HepG2 (cell line): Measurements from ENCODE around the gene ASTN2. TPM values are rescaled to one million over a fixed set of nuclear protein-coding genes. Genes with fewer than 3 reads are reported as not detected.

ENCODE experiments used
- ATAC-seq: fragments of 200-7000 bp; cut with Tn5 transposase; 3 replicates; pipeline ENCODE4 v1.9.1; 2020; ENCODE audit warnings: mild to moderate bottlenecking, moderate library complexity
- BruUV-seq: library from RNA; stranded (reverse); fragments of 400-500 nt; replicated peaks from 2 replicates; lab custom pipeline; 2021; lab: Mats Ljungman, UMichigan
- CTCF ChIA-PET: fragments of 300-600 bp; formaldehyde crosslinking; extraction: SDS; loops from one replicate; lab custom pipeline; 2021; ENCODE audit warnings: low total read pairs, inconsistent platforms, low intra/inter-chr PET ratio; lab: Yijun Ruan, JAX
- POLR2A ChIA-PET: fragments of 350-600 bp; sonication (Branson Sonifier 250); formaldehyde crosslinking; loops from one replicate; lab custom pipeline; 2020; ENCODE audit warnings: antibody characterized with exemption, inconsistent platforms; lab: Yijun Ruan, JAX
- DNase-seq: peaks from one replicate; pipeline ENCODE4 v3.0.0-alpha.2; 2015; ENCODE audit warnings: low spot score
- FAIRE-seq: peaks from 3 replicates; lab custom pipeline; 2011; peaks lifted over from hg19 to GRCh38; lab: Jason Lieb, UNC
- H2AFZ ChIP-seq: one replicate; pipeline ENCODE4 v1.6.1; 2011; ENCODE audit warnings: low read length, inconsistent platforms
- H3K27ac ChIP-seq: fragments of 300-600 bp; 3 replicates; pipeline ENCODE4 v1.8.0; 2011; ENCODE audit warnings: mixed run types, mild to moderate bottlenecking, mixed read lengths, low read length, inconsistent platforms; ENCODE audit not compliant: insufficient read depth; ENCODE audit errors: extremely low read length
- H3K27me3 ChIP-seq, 2 experiments: fragments of 200-600 bp in 1 of 2; 2 replicates in 1 of 2; 3 replicates in 1 of 2; pipeline versions ENCODE4 v1.6.0 to v1.8.0; 2011; ENCODE audit warnings: low read length in 2 of 2, mild to moderate bottlenecking in 2 of 2, moderate library complexity in 2 of 2, inconsistent platforms in 1 of 2; ENCODE audit not compliant: insufficient read depth in 2 of 2, control insufficient read depth in 1 of 2
- H3K36me3 ChIP-seq, 2 experiments: fragments of 200-600 bp in 1 of 2; replicated peaks in 1 of 2; 2 replicates in 1 of 2; 3 replicates in 1 of 2; pipeline versions ENCODE4 v1.5.1 to v1.8.0; 2011; ENCODE audit warnings: low read length in 2 of 2, inconsistent platforms in 1 of 2; ENCODE audit not compliant: insufficient read depth in 2 of 2, control insufficient read depth in 1 of 2
- H3K4me1 ChIP-seq: 2 replicates; pipeline ENCODE4 v1.5.1; 2012; ENCODE audit warnings: low read length, inconsistent platforms; ENCODE audit not compliant: insufficient read depth
- H3K4me2 ChIP-seq: 2 replicates; pipeline ENCODE4 v1.6.0; 2011; ENCODE audit warnings: low read depth, low read length, inconsistent platforms
- H3K4me3 ChIP-seq, 3 experiments: fragments of 200-600 bp in 1 of 3; sonication (generic), shearing (Covaris generic) in 1 of 3; replicated peaks in 1 of 3; 2 replicates each; pipeline ENCODE4 v1.5.1; 2011 to 2016; ENCODE audit warnings: low read length in 3 of 3, inconsistent platforms in 2 of 3, low read depth in 2 of 3, mild to moderate bottlenecking in 2 of 3, control low read depth in 1 of 3, mixed read lengths in 1 of 3; ENCODE audit not compliant: insufficient read depth in 1 of 3
- H3K79me2 ChIP-seq: one replicate; pipeline ENCODE4 v1.6.1; 2011; ENCODE audit warnings: low read length, inconsistent platforms; ENCODE audit not compliant: insufficient read depth
- H3K9ac ChIP-seq: 2 replicates; pipeline ENCODE4 v1.6.0; 2011; ENCODE audit warnings: mild to moderate bottlenecking, low read depth, low read length, inconsistent platforms; ENCODE audit not compliant: insufficient read depth
- H3K9me3 ChIP-seq: 2 replicates; pipeline ENCODE4 v1.5.1; 2012; ENCODE audit warnings: mild to moderate bottlenecking, low read length
- H4K20me1 ChIP-seq: 2 replicates; pipeline ENCODE4 v1.6.0; 2011; ENCODE audit warnings: inconsistent platforms, mild to moderate bottlenecking, low read length, moderate library complexity; ENCODE audit not compliant: insufficient read depth
- ETV6 ChIP-seq: sonication (generic); formaldehyde crosslinking; conservative IDR thresholded peaks from 2 replicates; pipeline ENCODE4 v1.4.0; 2020; ENCODE audit warnings: missing genetic modification reagents
- NRL ChIP-seq: sonication (generic); formaldehyde crosslinking; IDR thresholded peaks from 2 replicates; pipeline ENCODE4 v1.5.0; 2020; ENCODE audit warnings: missing genetic modification reagents, mild to moderate bottlenecking, moderate library complexity, borderline replicate concordance
- PPARG ChIP-seq: conservative IDR thresholded peaks from 2 replicates; pipeline ENCODE4 v1.6.1; 2016; ENCODE audit warnings: missing biosample characterization, missing genetic modification reagents
- STAG1 ChIP-seq: sonication (generic); formaldehyde crosslinking; IDR thresholded peaks from 2 replicates; pipeline ENCODE4 v1.4.0; 2020; ENCODE audit warnings: missing genetic modification reagents
- TBX3 ChIP-seq: fragments of 450-650 bp; IDR thresholded peaks from 2 replicates; pipeline ENCODE4 v1.6.1; 2017; ENCODE audit warnings: antibody characterized with exemption, mild to moderate bottlenecking, inconsistent platforms, borderline replicate concordance
- ZBTB42 ChIP-seq: sonication (generic); formaldehyde crosslinking; IDR thresholded peaks from 2 replicates; pipeline ENCODE4 v1.5.0; 2020; ENCODE audit warnings: mild to moderate bottlenecking, missing genetic modification reagents
- ZNF121 ChIP-seq: sonication (generic); formaldehyde crosslinking; IDR thresholded peaks from 2 replicates; pipeline ENCODE4 v1.5.0; 2020; ENCODE audit warnings: mild to moderate bottlenecking, missing genetic modification reagents
- ZNF33A ChIP-seq: sonication (generic); formaldehyde crosslinking; IDR thresholded peaks from 2 replicates; pipeline ENCODE4 v1.5.1; 2020; ENCODE audit warnings: missing genetic modification reagents, mild to moderate bottlenecking, moderate library complexity, borderline replicate concordance
- ZNF670 ChIP-seq: sonication (generic); formaldehyde crosslinking; IDR thresholded peaks from 2 replicates; pipeline ENCODE4 v1.8.0; 2022; ENCODE audit warnings: mild to moderate bottlenecking, missing genetic modification reagents, borderline replicate concordance
- WGBS: methylation state at CpG from one replicate; pipeline ENCODE4 v1.1.6; 2017; ENCODE audit warnings: low lambda C conversion rate; 5-methylcytosine and 5-hydroxymethylcytosine counted together
- in situ Hi-C: cut with HindIII; loops from 2 replicates; pipeline ENCODE4 v1.10.0; 2017; ENCODE audit warnings: low pct_unique_long_range_greater_than_20kb; ENCODE audit not compliant: extremely low pct_ligation_motif_present
- intact Hi-C: fragments of 100-400 bp; cut with micrococcal nuclease; formaldehyde crosslinking; loops from one replicate; pipeline ENCODE4 v1.10.0; 2022; ENCODE audit not compliant: unreplicated experiment
- polyA plus RNA-seq, 8 experiments: library from polyadenylated mRNA; depleted of rRNA in 3 of 8; stranded (reverse) in 7 of 8; unstranded in 1 of 8; fragments of >200 nt; fragmentation: Illumina TruSeq in 4 of 8; extraction: Trizol in 4 of 8; gene quantifications; 2 replicates each; pipeline versions ENCODE4 v1.2.1 to v1.2.3, GENCODE V29; 2011 to 2016; ENCODE audit warnings: low read depth in 4 of 8, missing spikeins in 1 of 8, mixed read lengths in 1 of 8; ENCODE audit not compliant: insufficient read depth in 1 of 8
- total RNA-seq, 5 experiments: library from RNA; depleted of rRNA; stranded (reverse); fragments of >200 nt; fragmentation: Illumina TruSeq; extraction: Trizol; gene quantifications; 2 replicates each; pipeline ENCODE4 v1.2.3, GENCODE V29; 2016; ENCODE audit warnings: low read depth in 1 of 5
- TF ChIP-seq, protein P1 (sequence below): IDR thresholded peaks from 2 replicates; pipeline ENCODE4 v1.6.1; 2016; ENCODE audit warnings: mild to moderate bottlenecking
- TF ChIP-seq, protein P2 (sequence below): sonication (generic); formaldehyde crosslinking; conservative IDR thresholded peaks from 2 replicates; pipeline ENCODE4 v1.5.0; 2020; ENCODE audit warnings: missing genetic modification reagents
- TF ChIP-seq, protein P3 (sequence below): sonication (generic); formaldehyde crosslinking; IDR thresholded peaks from 2 replicates; pipeline ENCODE4 v1.4.0; 2020; ENCODE audit warnings: missing genetic modification reagents, borderline replicate concordance
- TF ChIP-seq, protein P4 (sequence below): sonication (generic); formaldehyde crosslinking; IDR thresholded peaks from 2 replicates; pipeline ENCODE4 v1.4.0; 2020; ENCODE audit warnings: missing genetic modification reagents

The ASTN2 gene
- total and polyA plus RNA-seq, 2 of the 13 experiments (the other 11 are each of a cell fraction or from before 2014, with no cell fraction given), result 5.2 to 13.5 TPM

DNA sequence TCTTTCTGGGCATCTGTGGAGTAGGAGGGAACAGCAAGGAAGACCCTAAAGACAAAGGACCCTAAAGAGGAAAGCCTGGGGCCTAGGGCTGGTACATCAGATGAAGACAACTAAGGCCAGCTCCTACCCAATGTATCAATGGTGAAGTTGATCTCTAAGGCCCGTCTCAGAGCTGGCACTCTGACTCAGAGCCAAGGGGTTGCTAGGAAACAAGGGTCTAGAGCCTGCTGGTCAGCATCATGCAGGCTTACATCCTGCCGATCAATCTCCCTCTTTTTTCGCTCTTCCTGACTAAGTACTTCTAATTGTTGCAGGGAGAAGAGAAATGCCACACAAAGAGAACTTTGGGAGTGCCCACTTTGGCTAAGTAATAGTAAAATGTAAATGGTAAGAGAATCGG, 701.6 kb downstream of the ASTN2 start (continued):
- TF ChIP-seq, protein P1, sequence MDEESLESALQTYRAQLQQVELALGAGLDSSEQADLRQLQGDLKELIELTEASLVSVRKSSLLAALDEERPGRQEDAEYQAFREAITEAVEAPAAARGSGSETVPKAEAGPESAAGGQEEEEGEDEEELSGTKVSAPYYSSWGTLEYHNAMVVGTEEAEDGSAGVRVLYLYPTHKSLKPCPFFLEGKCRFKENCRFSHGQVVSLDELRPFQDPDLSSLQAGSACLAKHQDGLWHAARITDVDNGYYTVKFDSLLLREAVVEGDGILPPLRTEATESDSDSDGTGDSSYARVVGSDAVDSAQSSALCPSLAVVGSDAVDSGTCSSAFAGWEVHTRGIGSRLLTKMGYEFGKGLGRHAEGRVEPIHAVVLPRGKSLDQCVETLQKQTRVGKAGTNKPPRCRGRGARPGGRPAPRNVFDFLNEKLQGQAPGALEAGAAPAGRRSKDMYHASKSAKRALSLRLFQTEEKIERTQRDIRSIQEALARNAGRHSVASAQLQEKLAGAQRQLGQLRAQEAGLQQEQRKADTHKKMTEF (CRISPR knock-in tag), result no peak

DNA sequence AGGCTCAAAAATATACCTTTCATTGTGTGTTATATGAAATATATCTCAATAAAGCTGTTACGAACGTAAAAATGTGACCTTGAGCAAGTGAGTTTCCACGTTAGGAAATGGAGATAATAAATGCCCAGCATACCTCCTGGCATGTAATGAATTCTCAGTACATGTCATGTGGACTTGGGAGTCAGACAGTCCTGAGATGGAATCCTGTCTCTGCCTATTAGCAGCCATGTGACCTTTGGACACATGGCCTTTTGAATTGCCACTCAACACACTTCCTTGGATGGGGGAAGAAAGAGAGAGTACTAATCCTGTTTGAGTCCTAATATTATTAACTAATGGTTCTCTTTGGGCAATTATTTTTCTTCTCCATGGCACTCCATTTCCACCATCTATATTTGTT, 702.1 kb downstream of the ASTN2 start:
- H3K36me3 ChIP-seq, result no peaks in the 10 kb centered on the region
- no peak for DNase-seq
- in situ Hi-C loops, result no loop called here
- no peaks in the 10 kb centered on the region for H3K27me3 ChIP-seq
- H3K4me1 ChIP-seq, result no peaks in the 10 kb centered on the region
- no peak for TF ChIP-seq STAG1 (CRISPR knock-in tag)
- TF ChIP-seq, protein P2, sequence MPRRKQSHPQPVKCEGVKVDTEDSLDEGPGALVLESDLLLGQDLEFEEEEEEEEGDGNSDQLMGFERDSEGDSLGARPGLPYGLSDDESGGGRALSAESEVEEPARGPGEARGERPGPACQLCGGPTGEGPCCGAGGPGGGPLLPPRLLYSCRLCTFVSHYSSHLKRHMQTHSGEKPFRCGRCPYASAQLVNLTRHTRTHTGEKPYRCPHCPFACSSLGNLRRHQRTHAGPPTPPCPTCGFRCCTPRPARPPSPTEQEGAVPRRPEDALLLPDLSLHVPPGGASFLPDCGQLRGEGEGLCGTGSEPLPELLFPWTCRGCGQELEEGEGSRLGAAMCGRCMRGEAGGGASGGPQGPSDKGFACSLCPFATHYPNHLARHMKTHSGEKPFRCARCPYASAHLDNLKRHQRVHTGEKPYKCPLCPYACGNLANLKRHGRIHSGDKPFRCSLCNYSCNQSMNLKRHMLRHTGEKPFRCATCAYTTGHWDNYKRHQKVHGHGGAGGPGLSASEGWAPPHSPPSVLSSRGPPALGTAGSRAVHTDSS (CRISPR knock-in tag), result no peak
- TF ChIP-seq, protein P3, sequence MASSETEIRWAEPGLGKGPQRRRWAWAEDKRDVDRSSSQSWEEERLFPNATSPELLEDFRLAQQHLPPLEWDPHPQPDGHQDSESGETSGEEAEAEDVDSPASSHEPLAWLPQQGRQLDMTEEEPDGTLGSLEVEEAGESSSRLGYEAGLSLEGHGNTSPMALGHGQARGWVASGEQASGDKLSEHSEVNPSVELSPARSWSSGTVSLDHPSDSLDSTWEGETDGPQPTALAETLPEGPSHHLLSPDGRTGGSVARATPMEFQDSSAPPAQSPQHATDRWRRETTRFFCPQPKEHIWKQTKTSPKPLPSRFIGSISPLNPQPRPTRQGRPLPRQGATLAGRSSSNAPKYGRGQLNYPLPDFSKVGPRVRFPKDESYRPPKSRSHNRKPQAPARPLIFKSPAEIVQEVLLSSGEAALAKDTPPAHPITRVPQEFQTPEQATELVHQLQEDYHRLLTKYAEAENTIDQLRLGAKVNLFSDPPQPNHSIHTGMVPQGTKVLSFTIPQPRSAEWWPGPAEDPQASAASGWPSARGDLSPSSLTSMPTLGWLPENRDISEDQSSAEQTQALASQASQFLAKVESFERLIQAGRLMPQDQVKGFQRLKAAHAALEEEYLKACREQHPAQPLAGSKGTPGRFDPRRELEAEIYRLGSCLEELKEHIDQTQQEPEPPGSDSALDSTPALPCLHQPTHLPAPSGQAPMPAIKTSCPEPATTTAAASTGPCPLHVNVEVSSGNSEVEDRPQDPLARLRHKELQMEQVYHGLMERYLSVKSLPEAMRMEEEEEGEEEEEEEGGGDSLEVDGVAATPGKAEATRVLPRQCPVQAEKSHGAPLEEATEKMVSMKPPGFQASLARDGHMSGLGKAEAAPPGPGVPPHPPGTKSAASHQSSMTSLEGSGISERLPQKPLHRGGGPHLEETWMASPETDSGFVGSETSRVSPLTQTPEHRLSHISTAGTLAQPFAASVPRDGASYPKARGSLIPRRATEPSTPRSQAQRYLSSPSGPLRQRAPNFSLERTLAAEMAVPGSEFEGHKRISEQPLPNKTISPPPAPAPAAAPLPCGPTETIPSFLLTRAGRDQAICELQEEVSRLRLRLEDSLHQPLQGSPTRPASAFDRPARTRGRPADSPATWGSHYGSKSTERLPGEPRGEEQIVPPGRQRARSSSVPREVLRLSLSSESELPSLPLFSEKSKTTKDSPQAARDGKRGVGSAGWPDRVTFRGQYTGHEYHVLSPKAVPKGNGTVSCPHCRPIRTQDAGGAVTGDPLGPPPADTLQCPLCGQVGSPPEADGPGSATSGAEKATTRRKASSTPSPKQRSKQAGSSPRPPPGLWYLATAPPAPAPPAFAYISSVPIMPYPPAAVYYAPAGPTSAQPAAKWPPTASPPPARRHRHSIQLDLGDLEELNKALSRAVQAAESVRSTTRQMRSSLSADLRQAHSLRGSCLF (CRISPR knock-in tag), result no peak
- no peak for TF ChIP-seq NRL (CRISPR knock-in tag)
- TF ChIP-seq ZBTB42 (CRISPR knock-in tag), result no peak
- TF ChIP-seq, protein P4, sequence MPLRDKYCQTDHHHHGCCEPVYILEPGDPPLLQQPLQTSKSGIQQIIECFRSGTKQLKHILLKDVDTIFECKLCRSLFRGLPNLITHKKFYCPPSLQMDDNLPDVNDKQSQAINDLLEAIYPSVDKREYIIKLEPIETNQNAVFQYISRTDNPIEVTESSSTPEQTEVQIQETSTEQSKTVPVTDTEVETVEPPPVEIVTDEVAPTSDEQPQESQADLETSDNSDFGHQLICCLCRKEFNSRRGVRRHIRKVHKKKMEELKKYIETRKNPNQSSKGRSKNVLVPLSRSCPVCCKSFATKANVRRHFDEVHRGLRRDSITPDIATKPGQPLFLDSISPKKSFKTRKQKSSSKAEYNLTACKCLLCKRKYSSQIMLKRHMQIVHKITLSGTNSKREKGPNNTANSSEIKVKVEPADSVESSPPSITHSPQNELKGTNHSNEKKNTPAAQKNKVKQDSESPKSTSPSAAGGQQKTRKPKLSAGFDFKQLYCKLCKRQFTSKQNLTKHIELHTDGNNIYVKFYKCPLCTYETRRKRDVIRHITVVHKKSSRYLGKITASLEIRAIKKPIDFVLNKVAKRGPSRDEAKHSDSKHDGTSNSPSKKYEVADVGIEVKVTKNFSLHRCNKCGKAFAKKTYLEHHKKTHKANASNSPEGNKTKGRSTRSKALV (CRISPR knock-in tag), result no peak
- no peak for TF ChIP-seq ZNF33A (CRISPR knock-in tag)
- TF ChIP-seq PPARG, result no peak
- no peak for TF ChIP-seq ZNF670 (CRISPR knock-in tag)
- no peak for TF ChIP-seq ETV6 (CRISPR knock-in tag)
- TF ChIP-seq TBX3, result no peak
- TF ChIP-seq ZNF121 (CRISPR knock-in tag), result no peak
- TF ChIP-seq, all 625 proteins: peak for 0
- Histone ChIP-seq H3K4me3 (no peak overlapping the region), H2AFZ (no peak overlapping the region), H4K20me1 (no peaks in the 10 kb centered on the region), H3K4me2 (no peak overlapping the region), H3K9ac (no peak overlapping the region), H3K9me3 (no peaks in the 10 kb centered on the region), H3K79me2 (no peaks in the 10 kb centered on the region), H3K27ac (no peak overlapping the region)
- intact Hi-C loops, result no loop called here
- POLR2A ChIA-PET, result no interaction called here
- CTCF ChIA-PET, result no interaction called here
- WGBS, result 59% methylated on average over 3 of the region's 3 CpGs
- ATAC-seq (no peak), FAIRE-seq (no peak)
- BruUV-seq, result no TSS peak
